Gastroesophageal sphincter (tissue), 4 donors: ENCODE data around the gene ZFYVE28. TPM values are rescaled to one million over a fixed set of nuclear protein-coding genes. Genes with fewer than 3 reads are reported as not detected.

ENCODE experiments used
- ATAC-seq: fragments of 150-250 bp; one replicate; pipeline ENCODE4 v1.9.1; 2016; ENCODE audit warnings: mild to moderate bottlenecking, moderate library complexity
- H3K27ac ChIP-seq, 4 donors: fragments of 200-600 bp; sonication (generic) in 3 of 4; 1 replicate in 3 of 4; 2 replicates in 1 of 4; pipeline ENCODE4 v1.5.1; 2016 to 2019
- H3K27me3 ChIP-seq: fragments of 200-600 bp; sonication (generic); one replicate; pipeline ENCODE4 v1.5.1; 2019
- H3K36me3 ChIP-seq, 2 donors: fragments of 200-600 bp; sonication (generic); one replicate each; pipeline ENCODE4 v1.5.1; 2019; ENCODE audit warnings: control low read depth in 1 of 2
- H3K4me1 ChIP-seq, 3 donors: fragments of 200-600 bp; sonication (generic); 1 replicate in 2 of 3; 2 replicates in 1 of 3; pipeline ENCODE4 v1.5.1; 2016 to 2019; ENCODE audit warnings: control low read depth in 2 of 3
- H3K4me3 ChIP-seq, 2 donors: fragments of 200-600 bp; sonication (generic); one replicate each; pipeline ENCODE4 v1.5.1; 2019; ENCODE audit warnings: mild to moderate bottlenecking in 1 of 2, moderate library complexity in 1 of 2
- H3K9me3 ChIP-seq, 3 donors: fragments of 200-600 bp; sonication (generic); one replicate each; pipeline ENCODE4 v1.5.1; 2017 to 2019; ENCODE audit warnings: control low read depth in 2 of 3
- CTCF ChIP-seq, 4 experiments: fragments of 200-600 bp in 2 of 4; fragments of 450-650 bp in 2 of 4; sonication (generic) in 1 of 4; IDR thresholded peaks; one replicate each; pipeline ENCODE4 v1.5.1; 2017 to 2019; ENCODE audit warnings: antibody characterized with exemption in 4 of 4, mild to moderate bottlenecking in 2 of 4, moderate library complexity in 2 of 4
- EP300 ChIP-seq: sonication (generic); formaldehyde crosslinking; IDR thresholded peaks from one replicate; pipeline ENCODE4 v1.6.1; 2017; ENCODE audit warnings: antibody characterized with exemption, mild to moderate bottlenecking
- POLR2A ChIP-seq, 2 donors: fragments of 450-650 bp; IDR thresholded peaks; one replicate each; pipeline ENCODE4 v1.6.1; 2017; ENCODE audit warnings: antibody characterized with exemption in 2 of 2, mild to moderate bottlenecking in 2 of 2, moderate library complexity in 1 of 2
- POLR2AphosphoS5 ChIP-seq: sonication (generic); formaldehyde crosslinking; IDR thresholded peaks from one replicate; pipeline ENCODE4 v1.6.1; 2017; ENCODE audit warnings: antibody characterized with exemption
- WGBS, 2 donors: methylation state at CpG; one replicate each; pipeline ENCODE4 v1.1.5; 2018; ENCODE audit warnings: low coverage in 1 of 2; 5-methylcytosine and 5-hydroxymethylcytosine counted together
- total RNA-seq, 4 donors: library from RNA; depleted of rRNA; stranded (reverse); fragments of >200 nt; gene quantifications; one replicate each; pipeline ENCODE4 v1.1.0, GENCODE V29; 2016

Gene ZFYVE28
- total RNA-seq, 4 donors from 2014 or later, result 4.4 to 12.0 (median 8.2) TPM

GRCh38 chr4:2409381-2409783 lies 9.1 kb downstream of the ZFYVE28 start:
- Histone ChIP-seq H3K36me3 (no peaks in the 10 kb centered on the region), H3K4me3 (no peak overlapping the region), H3K27me3 (peaks cover 4% of the 10 kb centered on the region), H3K9me3 (no peaks in the 10 kb centered on the region), H3K27ac (no peak overlapping the region), H3K4me1 (peaks cover 0 to 25% (median 20%) of the 10 kb centered on the region in 3 donors)
- no peak for ATAC-seq
- no peak for TF ChIP-seq CTCF (IDR thresholded peaks at IDR 0.05)
- TF ChIP-seq POLR2AphosphoS5, result no peak
- no peak for TF ChIP-seq EP300
- TF ChIP-seq POLR2A (IDR thresholded peaks at IDR 0.05), result no peak
- 100% methylated on average over 3 of the region's 14 CpGs; no CpG with 5 or more reads in 1 of the 2 donors for WGBS, 2 donors

- Histone ChIP-seq H3K36me3 (no peaks in the 10 kb centered on the region), H3K4me3 (no peak overlapping the region), H3K27me3 (peaks cover 4% of the 10 kb centered on the region), H3K9me3 (no peaks in the 10 kb centered on the region), H3K4me1 (peaks cover 0 to 21% (median 17%) of the 10 kb centered on the region in 3 donors), H3K27ac (no peak overlapping the region)
- WGBS, 2 donors, result 82 to 98% methylated on average over 2 to 5 of the region's 10 CpGs
- TF ChIP-seq EP300 (no peak), POLR2A (IDR thresholded peaks at IDR 0.05) (no peak), POLR2AphosphoS5 (no peak), CTCF (IDR thresholded peaks at IDR 0.05) (no peak)
- ATAC-seq, result no peak
Measured at GRCh38 chr4:2408976-2409375, 9.5 kb downstream of the ZFYVE28 start.

- Histone ChIP-seq H3K27me3 (peaks cover 4% of the 10 kb centered on the region), H3K4me1 (peaks cover 0 to 16% (median 12%) of the 10 kb centered on the region in 3 donors), H3K9me3 (no peaks in the 10 kb centered on the region), H3K36me3 (no peaks in the 10 kb centered on the region), H3K27ac (no peak overlapping the region), H3K4me3 (no peak overlapping the region)
- 85 to 100% methylated on average over 2 to 6 of the region's 15 CpGs for WGBS, 2 donors
- TF ChIP-seq POLR2A (IDR thresholded peaks at IDR 0.05), result no peak
- no peak for TF ChIP-seq CTCF (IDR thresholded peaks at IDR 0.05)
- TF ChIP-seq EP300, result no peak
- TF ChIP-seq POLR2AphosphoS5, result no peak
- no peak for ATAC-seq
Measured at GRCh38 chr4:2408401-2408958, 10.0 kb downstream of the ZFYVE28 start.

- 100% methylated on average over 1 of the region's 3 CpGs for WGBS, 2 donors
- H3K4me1 ChIP-seq, result peaks cover 0 to 14% (median 9%) of the 10 kb centered on the region in 3 donors
- H3K27me3 ChIP-seq, result peaks cover 4% of the 10 kb centered on the region
- no peaks in the 10 kb centered on the region for H3K9me3 ChIP-seq
- H3K27ac ChIP-seq, result no peak overlapping the region
- H3K4me3 ChIP-seq, result no peak overlapping the region
- TF ChIP-seq POLR2A (IDR thresholded peaks at IDR 0.05) (no peak), EP300 (no peak), CTCF (IDR thresholded peaks at IDR 0.05) (no peak), POLR2AphosphoS5 (no peak)
- no peaks in the 10 kb centered on the region for H3K36me3 ChIP-seq
- ATAC-seq, result no peak
Measured at GRCh38 chr4:2407991-2408342, 10.5 kb downstream of the ZFYVE28 start.

- no peak for TF ChIP-seq POLR2A (IDR thresholded peaks at IDR 0.05)
- TF ChIP-seq EP300, result no peak
- TF ChIP-seq CTCF (IDR thresholded peaks at IDR 0.05), result no peak
- TF ChIP-seq POLR2AphosphoS5, result no peak
- ATAC-seq, result no peak
- Histone ChIP-seq H3K9me3 (no peaks in the 10 kb centered on the region), H3K27ac (no peak overlapping the region), H3K4me3 (no peak overlapping the region), H3K4me1 (peaks cover under 1 to 14% (median 10%) of the 10 kb centered on the region in 3 donors), H3K27me3 (peaks cover 4% of the 10 kb centered on the region), H3K36me3 (no peaks in the 10 kb centered on the region)
- WGBS, 2 donors, result 61 to 68% methylated on average over 6 to 7 of the region's 7 CpGs
Measured at GRCh38 chr4:2406920-2407319, 11.5 kb downstream of the ZFYVE28 start.
